H1 (cell line): Measurements from ENCODE around the gene ANGPTL8. TPM values are rescaled to one million over a fixed set of nuclear protein-coding genes. Genes with fewer than 3 reads are reported as not detected.
A peak's percentile ranks its signal among the peaks of the same experiment; 100 is the strongest.

Source experiments
- CTCF ChIA-PET: fragments of 300-600 bp; sonication (Branson Sonifier 250); formaldehyde crosslinking; loops from one replicate; lab custom pipeline; 2021; ENCODE audit not compliant: partially characterized antibody; lab: Charles Lee
- POLR2A ChIA-PET: fragments of 300-600 bp; sonication (Branson Sonifier 250); formaldehyde crosslinking; loops from one replicate; lab custom pipeline; 2021; ENCODE audit warnings: inconsistent platforms; ENCODE audit not compliant: partially characterized antibody; lab: Charles Lee
- DNase-seq, 2 experiments: peaks; one replicate each; pipeline versions ENCODE4 v3.0.0 to v3.0.0-alpha.2; 2010 to 2022; ENCODE audit warnings: low spot score in 2 of 2, low read depth in 1 of 2, mixed read lengths in 1 of 2
- FAIRE-seq: peaks from 2 replicates; lab custom pipeline; 2011; peaks lifted over from hg19 to GRCh38; lab: Jason Lieb, UNC
- H2AFZ ChIP-seq: 2 replicates; pipeline ENCODE4 v1.8.1; 2012; ENCODE audit warnings: low read length, inconsistent platforms
- H2AK5ac ChIP-seq: 2 replicates; pipeline ENCODE4 v1.6.1; 2013; ENCODE audit warnings: low read depth, low read length
- H2BK120ac ChIP-seq: replicated peaks from 2 replicates; pipeline ENCODE3; 2013; ENCODE audit warnings: low read depth, low read length, inconsistent platforms
- H2BK12ac ChIP-seq: 2 replicates; pipeline ENCODE4 v1.6.1; 2013; ENCODE audit warnings: low read depth, low read length
- H2BK15ac ChIP-seq: 2 replicates; pipeline ENCODE4 v1.6.1; 2013; ENCODE audit warnings: low read length
- H2BK20ac ChIP-seq: 2 replicates; pipeline ENCODE4 v1.6.1; 2013; ENCODE audit warnings: low read length
- H2BK5ac ChIP-seq: 2 replicates; pipeline ENCODE4 v1.6.1; 2013; ENCODE audit warnings: low read depth, low read length
- H3K14ac ChIP-seq: 2 replicates; pipeline ENCODE4 v1.6.1; 2013; ENCODE audit warnings: inconsistent platforms; ENCODE audit not compliant: insufficient read length
- H3K18ac ChIP-seq: 2 replicates; pipeline ENCODE4 v1.6.1; 2013; ENCODE audit warnings: low read length; ENCODE audit errors: extremely low read depth
- H3K23ac ChIP-seq: 2 replicates; pipeline ENCODE4 v1.6.1; 2013; ENCODE audit warnings: inconsistent platforms; ENCODE audit not compliant: insufficient read length
- H3K23me2 ChIP-seq: 2 replicates; pipeline ENCODE4 v1.6.1; 2013; ENCODE audit warnings: low read depth, low read length
- H3K27ac ChIP-seq: 2 replicates; pipeline ENCODE4 v1.6.1; 2011; ENCODE audit warnings: low read depth, low read length, inconsistent platforms
- H3K27me3 ChIP-seq, 4 experiments: replicated peaks in 1 of 4; 1 replicate in 1 of 4; 2 replicates in 3 of 4; pipeline versions ENCODE4 v1.6.1 to v1.8.1; 2011 to 2013; ENCODE audit warnings: low read length in 3 of 4, mild to moderate bottlenecking in 3 of 4, inconsistent platforms in 2 of 4, mixed read lengths in 2 of 4, moderate library complexity in 1 of 4; ENCODE audit not compliant: control insufficient read depth in 3 of 4, insufficient read depth in 3 of 4; ENCODE audit errors: extremely low read depth in 1 of 4
- H3K36me3 ChIP-seq, 4 experiments: 2 replicates each; pipeline versions ENCODE4 v1.6.1 to v1.8.1; 2011 to 2013; ENCODE audit warnings: mild to moderate bottlenecking in 4 of 4, low read length in 3 of 4, moderate library complexity in 2 of 4, control low read depth in 1 of 4, inconsistent platforms in 1 of 4; ENCODE audit not compliant: insufficient read depth in 4 of 4, control insufficient read depth in 2 of 4
- H3K4ac ChIP-seq: replicated peaks from 2 replicates; pipeline ENCODE3; 2013; ENCODE audit warnings: low read length, low read depth, mixed read lengths, inconsistent platforms; ENCODE audit not compliant: insufficient read length
- H3K4me1 ChIP-seq, 4 experiments: replicated peaks in 1 of 4; 1 replicate in 1 of 4; 2 replicates in 3 of 4; pipeline versions ENCODE4 v1.6.1 to v1.8.1; 2011 to 2013; ENCODE audit warnings: low read length in 3 of 4, inconsistent platforms in 2 of 4, mixed read lengths in 1 of 4; ENCODE audit not compliant: insufficient read depth in 4 of 4, control insufficient read depth in 3 of 4
- H3K4me2 ChIP-seq, 2 experiments: 2 replicates each; pipeline versions ENCODE4 v1.6.1 to v1.8.1; 2011 to 2013; ENCODE audit warnings: low read depth in 2 of 2, low read length in 2 of 2, control low read depth in 1 of 2, inconsistent platforms in 1 of 2, mild to moderate bottlenecking in 1 of 2; ENCODE audit not compliant: insufficient read depth in 1 of 2
- H3K4me3 ChIP-seq, 4 experiments: fragments of 200-600, 300-600 bp in 1 of 4; sonication (generic), shearing (Covaris generic), sonication (Bioruptor Twin) in 1 of 4; 2 replicates each; pipeline versions ENCODE4 v1.5.1 to v1.8.1; 2011 to 2016; ENCODE audit warnings: low read length in 4 of 4, low read depth in 3 of 4, control low read depth in 2 of 4, inconsistent platforms in 2 of 4, mild to moderate bottlenecking in 2 of 4, mixed read lengths in 1 of 4, moderate library complexity in 1 of 4; ENCODE audit not compliant: insufficient read depth in 2 of 4; ENCODE audit errors: extremely low read depth in 1 of 4
- H3K56ac ChIP-seq: replicated peaks from 2 replicates; pipeline ENCODE3; 2013; ENCODE audit warnings: low read depth, mild to moderate bottlenecking, mixed read lengths, low read length, inconsistent platforms; ENCODE audit not compliant: insufficient read length
- H3K79me1 ChIP-seq: 2 replicates; pipeline ENCODE4 v1.6.1; 2013; ENCODE audit warnings: low read depth, low read length, control low read depth
- H3K79me2 ChIP-seq, 2 experiments: 2 replicates each; pipeline versions ENCODE4 v1.6.1 to v1.8.1; 2012 to 2013; ENCODE audit warnings: low read length in 2 of 2, mild to moderate bottlenecking in 2 of 2, inconsistent platforms in 1 of 2; ENCODE audit not compliant: insufficient read depth in 2 of 2, control insufficient read depth in 1 of 2
- H3K9ac ChIP-seq, 4 experiments: replicated peaks in 1 of 4; 1 replicate in 1 of 4; 2 replicates in 3 of 4; pipeline versions ENCODE4 v1.6.1 to v1.8.1; 2011 to 2013; ENCODE audit warnings: low read depth in 3 of 4, low read length in 3 of 4, control low read depth in 2 of 4, mild to moderate bottlenecking in 2 of 4, moderate library complexity in 2 of 4, inconsistent platforms in 1 of 4; ENCODE audit errors: extremely low read depth in 1 of 4
- H3K9me3 ChIP-seq, 2 experiments: 2 replicates each; pipeline versions ENCODE4 v1.6.1 to v1.8.1; 2012 to 2013; ENCODE audit warnings: mild to moderate bottlenecking in 2 of 2, moderate library complexity in 2 of 2, control low read depth in 1 of 2, inconsistent platforms in 1 of 2, low read depth in 1 of 2, low read length in 1 of 2, mixed read lengths in 1 of 2; ENCODE audit not compliant: insufficient read depth in 2 of 2
- H4K20me1 ChIP-seq, 2 experiments: replicated peaks in 1 of 2; 2 replicates each; pipeline versions ENCODE3 to v1.8.1; 2011 to 2013; ENCODE audit warnings: inconsistent platforms in 2 of 2, low read length in 2 of 2, mild to moderate bottlenecking in 1 of 2; ENCODE audit not compliant: insufficient read depth in 2 of 2, control insufficient read depth in 1 of 2
- H4K5ac ChIP-seq: 2 replicates; pipeline ENCODE4 v1.6.1; 2013; ENCODE audit warnings: low read length, low read depth, mixed read lengths, inconsistent platforms; ENCODE audit not compliant: insufficient read length
- H4K8ac ChIP-seq: 2 replicates; pipeline ENCODE4 v1.8.0; 2013; ENCODE audit warnings: mild to moderate bottlenecking, moderate library complexity, low read length, inconsistent platforms; ENCODE audit not compliant: insufficient read depth; ENCODE audit errors: extremely low read depth
- H4K91ac ChIP-seq: replicated peaks from 2 replicates; pipeline ENCODE3; 2013; ENCODE audit warnings: low read length, mixed read lengths, inconsistent platforms; ENCODE audit not compliant: insufficient read length
- WGBS, 2 experiments: shearing (Covaris generic) in 1 of 2; methylation state at CpG; one replicate each; pipeline versions ENCODE4 v1.1.6 to v1.1.7; 2013 to 2015; ENCODE audit warnings: low lambda C conversion rate in 2 of 2, mixed read lengths in 2 of 2, inconsistent platforms in 1 of 2, low coverage in 1 of 2, missing lambda C conversion rate in 1 of 2; ENCODE audit not compliant: insufficient replicate concordance in 2 of 2, insufficient coverage in 1 of 2, insufficient read length in 1 of 2; ENCODE audit errors: extremely low coverage in 1 of 2, missing lambda C conversion rate in 1 of 2; 5-methylcytosine and 5-hydroxymethylcytosine counted together
- polyA plus RNA-seq, 7 experiments: library from polyadenylated mRNA; depleted of rRNA in 3 of 7; stranded (reverse) in 5 of 7; unstranded in 2 of 7; fragments of >200 nt in 5 of 7; fragments of 200-250 nt in 2 of 7; gene quantifications; 1 replicate in 5 of 7; 2 replicates in 1 of 7; 4 replicates in 1 of 7; pipeline versions ENCODE4 v1.2.1 to v1.2.3, GENCODE V29; 2011 to 2013; ENCODE audit warnings: missing spikeins in 2 of 7, mixed read lengths in 2 of 7
- total RNA-seq: library from RNA; stranded (reverse); fragmentation: NEBNext Ultra II Directional; extraction: Animal tissue kit (Norgen Biotek cat#: 25700); gene quantifications from 2 replicates; pipeline ENCODE4 v1.2.1, GENCODE V29; 2021

ANGPTL8 gene
- total and polyA plus RNA-seq, 2 of the 8 experiments (the other 6 are each of a cell fraction or from before 2014, with no cell fraction given) = not detected

- no peak overlapping the region for H4K5ac ChIP-seq
- H3K9ac ChIP-seq = no peak overlapping the region
- no peak overlapping the region for H2AK5ac ChIP-seq
- H3K4me1 ChIP-seq = peaks cover 0 to 5% (median 1%) of the 10 kb centered on the region in 4 experiments; a peak in 3 of 7 replicates
- H3K36me3 ChIP-seq = no peaks in the 10 kb centered on the region
- H2BK20ac ChIP-seq = no peak overlapping the region
- H3K79me2 ChIP-seq = no peaks in the 10 kb centered on the region
- H3K79me1 ChIP-seq = no peaks in the 10 kb centered on the region
- POLR2A ChIA-PET = interaction anchor here (0.7 to 1.4 kb wide), 2 partner anchors 85 to 190 kb away, joined by 3 read pairs; no protein-coding TSS in a partner anchor
- H3K56ac ChIP-seq = no peak overlapping the region
- H3K4me2 ChIP-seq = no peak overlapping the region
- CTCF ChIA-PET = interaction anchor here (0.6 to 2.4 kb wide), 5 partner anchors 14 to 116 kb away, joined by 3 to 8 read pairs (median 3); partner anchors contain the start of gene EPOR
- H4K20me1 ChIP-seq = no peaks in the 10 kb centered on the region
- no peak overlapping the region for H2BK5ac ChIP-seq
- no peak overlapping the region for H2BK12ac ChIP-seq
- 89% methylated on average over 10 of the region's 10 CpGs; no CpG with 5 or more reads in 1 of the 2 experiments for WGBS, 2 experiments
- DNase-seq = no peak
- H3K9me3 ChIP-seq = no peaks in the 10 kb centered on the region
- no peak overlapping the region for H3K23ac ChIP-seq
- H3K4ac ChIP-seq = no peak overlapping the region
- no peak overlapping the region for H4K91ac ChIP-seq
- no peak overlapping the region for H3K14ac ChIP-seq
- H3K18ac ChIP-seq = no peak overlapping the region
- H3K27ac ChIP-seq = no peak overlapping the region
- FAIRE-seq = no peak
- no peaks in the 10 kb centered on the region for H3K23me2 ChIP-seq
- H3K4me3 ChIP-seq = no peak overlapping the region
- no peak overlapping the region for H2BK15ac ChIP-seq
- 0 out of 2 replicates have a peak overlapping the region, but pooled peaks have one; percentile 46 for H4K8ac ChIP-seq
- no peaks in the 10 kb centered on the region for H3K27me3 ChIP-seq
- H2AFZ ChIP-seq = no peak overlapping the region; the same call in 1 of the 2 replicates
- H2BK120ac ChIP-seq = no peak overlapping the region
These were observed 28.1 kb downstream of the ANGPTL8 start for GRCh38 chr19:11267316-11268085.
